HepG2 (cell line): ENCODE results near the gene NXPH1. TPM values are rescaled to one million over a fixed set of nuclear protein-coding genes. Genes with fewer than 3 reads are reported as not detected.

Source experiments
- ATAC-seq: fragments of 200-7000 bp; cut with Tn5 transposase; 3 replicates; pipeline ENCODE4 v1.9.1; 2020; ENCODE audit warnings: mild to moderate bottlenecking, moderate library complexity
- BruUV-seq: library from RNA; stranded (reverse); fragments of 400-500 nt; replicated peaks from 2 replicates; lab custom pipeline; 2021; lab: Mats Ljungman, UMichigan
- CTCF ChIA-PET: fragments of 300-600 bp; formaldehyde crosslinking; extraction: SDS; loops from one replicate; lab custom pipeline; 2021; ENCODE audit warnings: low total read pairs, inconsistent platforms, low intra/inter-chr PET ratio; lab: Yijun Ruan, JAX
- POLR2A ChIA-PET: fragments of 350-600 bp; sonication (Branson Sonifier 250); formaldehyde crosslinking; loops from one replicate; lab custom pipeline; 2020; ENCODE audit warnings: antibody characterized with exemption, inconsistent platforms; lab: Yijun Ruan, JAX
- DNase-seq: peaks from one replicate; pipeline ENCODE4 v3.0.0-alpha.2; 2015; ENCODE audit warnings: low spot score
- FAIRE-seq: peaks from 3 replicates; lab custom pipeline; 2011; peaks lifted over from hg19 to GRCh38; lab: Jason Lieb, UNC
- H2AFZ ChIP-seq: one replicate; pipeline ENCODE4 v1.6.1; 2011; ENCODE audit warnings: low read length, inconsistent platforms
- H3K27ac ChIP-seq: fragments of 300-600 bp; 3 replicates; pipeline ENCODE4 v1.8.0; 2011; ENCODE audit warnings: mixed run types, mild to moderate bottlenecking, mixed read lengths, low read length, inconsistent platforms; ENCODE audit not compliant: insufficient read depth; ENCODE audit errors: extremely low read length
- H3K27me3 ChIP-seq, 2 experiments: fragments of 200-600 bp in 1 of 2; 2 replicates in 1 of 2; 3 replicates in 1 of 2; pipeline versions ENCODE4 v1.6.0 to v1.8.0; 2011; ENCODE audit warnings: low read length in 2 of 2, mild to moderate bottlenecking in 2 of 2, moderate library complexity in 2 of 2, inconsistent platforms in 1 of 2; ENCODE audit not compliant: insufficient read depth in 2 of 2, control insufficient read depth in 1 of 2
- H3K36me3 ChIP-seq, 2 experiments: fragments of 200-600 bp in 1 of 2; replicated peaks in 1 of 2; 2 replicates in 1 of 2; 3 replicates in 1 of 2; pipeline versions ENCODE4 v1.5.1 to v1.8.0; 2011; ENCODE audit warnings: low read length in 2 of 2, inconsistent platforms in 1 of 2; ENCODE audit not compliant: insufficient read depth in 2 of 2, control insufficient read depth in 1 of 2
- H3K4me1 ChIP-seq: 2 replicates; pipeline ENCODE4 v1.5.1; 2012; ENCODE audit warnings: low read length, inconsistent platforms; ENCODE audit not compliant: insufficient read depth
- H3K4me2 ChIP-seq: 2 replicates; pipeline ENCODE4 v1.6.0; 2011; ENCODE audit warnings: low read depth, low read length, inconsistent platforms
- H3K4me3 ChIP-seq, 3 experiments: fragments of 200-600 bp in 1 of 3; sonication (generic), shearing (Covaris generic) in 1 of 3; replicated peaks in 1 of 3; 2 replicates each; pipeline ENCODE4 v1.5.1; 2011 to 2016; ENCODE audit warnings: low read length in 3 of 3, inconsistent platforms in 2 of 3, low read depth in 2 of 3, mild to moderate bottlenecking in 2 of 3, control low read depth in 1 of 3, mixed read lengths in 1 of 3; ENCODE audit not compliant: insufficient read depth in 1 of 3
- H3K79me2 ChIP-seq: one replicate; pipeline ENCODE4 v1.6.1; 2011; ENCODE audit warnings: low read length, inconsistent platforms; ENCODE audit not compliant: insufficient read depth
- H3K9ac ChIP-seq: 2 replicates; pipeline ENCODE4 v1.6.0; 2011; ENCODE audit warnings: mild to moderate bottlenecking, low read depth, low read length, inconsistent platforms; ENCODE audit not compliant: insufficient read depth
- H3K9me3 ChIP-seq: 2 replicates; pipeline ENCODE4 v1.5.1; 2012; ENCODE audit warnings: mild to moderate bottlenecking, low read length
- H4K20me1 ChIP-seq: 2 replicates; pipeline ENCODE4 v1.6.0; 2011; ENCODE audit warnings: inconsistent platforms, mild to moderate bottlenecking, low read length, moderate library complexity; ENCODE audit not compliant: insufficient read depth
- FIP1L1 ChIP-seq: fragments of 200-400 bp; formaldehyde crosslinking; IDR thresholded peaks from 2 replicates; pipeline ENCODE4 v1.6.1; 2018; ENCODE audit warnings: low read depth, mild to moderate bottlenecking, low read length, moderate library complexity, borderline replicate concordance; ENCODE audit not compliant: insufficient read depth
- RBAK ChIP-seq: sonication (generic); formaldehyde crosslinking; IDR thresholded peaks from 2 replicates; pipeline ENCODE4 v1.5.1; 2020; ENCODE audit warnings: mild to moderate bottlenecking, missing genetic modification reagents
- ZFP82 ChIP-seq: sonication (generic); formaldehyde crosslinking; IDR thresholded peaks from 2 replicates; pipeline ENCODE4 v1.5.1; 2020; ENCODE audit warnings: mild to moderate bottlenecking, missing genetic modification reagents, borderline replicate concordance
- ZNF710 ChIP-seq: sonication (generic); formaldehyde crosslinking; IDR thresholded peaks from 2 replicates; pipeline ENCODE4 v1.5.0; 2020; ENCODE audit warnings: mild to moderate bottlenecking, missing genetic modification reagents, borderline replicate concordance
- ZNF749 ChIP-seq: sonication (generic); formaldehyde crosslinking; IDR thresholded peaks from 2 replicates; pipeline ENCODE4 v1.8.0; 2022; ENCODE audit warnings: mild to moderate bottlenecking, missing genetic modification reagents, moderate library complexity, borderline replicate concordance
- WGBS: methylation state at CpG from one replicate; pipeline ENCODE4 v1.1.6; 2017; ENCODE audit warnings: low lambda C conversion rate; 5-methylcytosine and 5-hydroxymethylcytosine counted together
- in situ Hi-C: cut with HindIII; loops from 2 replicates; pipeline ENCODE4 v1.10.0; 2017; ENCODE audit warnings: low pct_unique_long_range_greater_than_20kb; ENCODE audit not compliant: extremely low pct_ligation_motif_present
- intact Hi-C: fragments of 100-400 bp; cut with micrococcal nuclease; formaldehyde crosslinking; loops from one replicate; pipeline ENCODE4 v1.10.0; 2022; ENCODE audit not compliant: unreplicated experiment
- polyA plus RNA-seq, 8 experiments: library from polyadenylated mRNA; depleted of rRNA in 3 of 8; stranded (reverse) in 7 of 8; unstranded in 1 of 8; fragments of >200 nt; fragmentation: Illumina TruSeq in 4 of 8; extraction: Trizol in 4 of 8; gene quantifications; 2 replicates each; pipeline versions ENCODE4 v1.2.1 to v1.2.3, GENCODE V29; 2011 to 2016; ENCODE audit warnings: low read depth in 4 of 8, missing spikeins in 1 of 8, mixed read lengths in 1 of 8; ENCODE audit not compliant: insufficient read depth in 1 of 8
- total RNA-seq, 5 experiments: library from RNA; depleted of rRNA; stranded (reverse); fragments of >200 nt; fragmentation: Illumina TruSeq; extraction: Trizol; gene quantifications; 2 replicates each; pipeline ENCODE4 v1.2.3, GENCODE V29; 2016; ENCODE audit warnings: low read depth in 1 of 5

The NXPH1 gene
- total and polyA plus RNA-seq, 2 of the 13 experiments (the other 11 are each of a cell fraction or from before 2014, with no cell fraction given): not detected

- TF ChIP-seq ZFP82 (CRISPR knock-in tag) (no peak), FIP1L1 (no peak), ZNF749 (no peak), RBAK (CRISPR knock-in tag) (no peak), ZNF710 (CRISPR knock-in tag) (no peak)
- no TSS peak for BruUV-seq
- no peaks in the 10 kb centered on the region for H3K9me3 ChIP-seq
- H2AFZ ChIP-seq: no peak overlapping the region
- no peak overlapping the region for H3K4me2 ChIP-seq
- H3K27ac ChIP-seq: no peak overlapping the region
- ATAC-seq: no peak
- H4K20me1 ChIP-seq: no peaks in the 10 kb centered on the region
- POLR2A ChIA-PET: no interaction called here
- no peak for FAIRE-seq
- no peak overlapping the region for H3K9ac ChIP-seq
- no peaks in the 10 kb centered on the region for H3K4me1 ChIP-seq
- DNase-seq: no peak
- H3K36me3 ChIP-seq: no peaks in the 10 kb centered on the region
- no peaks in the 10 kb centered on the region for H3K79me2 ChIP-seq
- H3K4me3 ChIP-seq: no peak overlapping the region
- CTCF ChIA-PET: no interaction called here
- intact Hi-C loops (no loop called here), in situ Hi-C loops (loop anchor here (10.0 kb wide), 1 partner anchor 273 kb away; no protein-coding TSS in a partner anchor)
- no peaks in the 10 kb centered on the region for H3K27me3 ChIP-seq
- 85% methylated on average over 51 of the region's 51 CpGs for WGBS
Observed at GRCh38 chr7:8442051-8442813, 8.8 kb downstream of the NXPH1 start.
